K562 (cell line): Measurements from ENCODE around the gene DSE. TPM values are rescaled to one million over a fixed set of nuclear protein-coding genes. Genes with fewer than 3 reads are reported as not detected.

Experiments
- polyA plus RNA-seq, 8 experiments: library from polyadenylated mRNA; depleted of rRNA in 4 of 8; stranded (reverse) in 5 of 8; unstranded in 3 of 8; fragments of >200 nt; fragmentation: Nextera tagmentation in 2 of 8; fragmentation: Illumina TruSeq in 1 of 8; extraction: Ambion mirVana in 2 of 8; extraction: Trizol in 1 of 8; gene quantifications; 2 replicates each; pipeline versions ENCODE4 v1.2.1 to v1.2.3, GENCODE V29; 2011 to 2014; ENCODE audit warnings: inconsistent platforms in 1 of 8, missing spikeins in 1 of 8
- total RNA-seq, 7 experiments: library from RNA; depleted of rRNA in 6 of 7; stranded (reverse); fragments of >200 nt in 6 of 7; fragmentation: Illumina TruSeq in 2 of 7; extraction: Trizol in 2 of 7; gene quantifications; 2 replicates each; pipeline versions ENCODE4 v1.2.1 to v1.2.3, GENCODE V29; 2011 to 2021; ENCODE audit warnings: low replicate concordance in 1 of 7
- TF ChIP-seq, protein P1 (sequence below), 2 experiments: fragments of 450-650 bp in 1 of 2; sonication (generic) in 1 of 2; formaldehyde crosslinking in 1 of 2; IDR thresholded peaks; 2 replicates each; pipeline versions ENCODE4 v1.7.1 to v1.9.0; 2016 to 2022; ENCODE audit warnings: inconsistent platforms in 1 of 2, mild to moderate bottlenecking in 1 of 2, missing genetic modification reagents in 1 of 2
- TF ChIP-seq, protein P2 (sequence below), 3 experiments: IDR thresholded peaks in 2 of 3; conservative IDR thresholded peaks in 1 of 3; 2 replicates each; pipeline ENCODE4 v1.5.1; 2011 to 2012; ENCODE audit warnings: low read length in 3 of 3, mild to moderate bottlenecking in 3 of 3, control low read depth in 2 of 3, improper control_type of control experiment in 1 of 3, inconsistent platforms in 1 of 3, low read depth in 1 of 3, mixed read lengths in 1 of 3, moderate library complexity in 1 of 3; ENCODE audit not compliant: insufficient read depth in 2 of 3

Gene DSE
- total and polyA plus RNA-seq, 9 of the 15 experiments (the other 6 are each of a cell fraction or from before 2014, with no cell fraction given), result 0.49 to 1.7 (median 0.79) TPM

DNA sequence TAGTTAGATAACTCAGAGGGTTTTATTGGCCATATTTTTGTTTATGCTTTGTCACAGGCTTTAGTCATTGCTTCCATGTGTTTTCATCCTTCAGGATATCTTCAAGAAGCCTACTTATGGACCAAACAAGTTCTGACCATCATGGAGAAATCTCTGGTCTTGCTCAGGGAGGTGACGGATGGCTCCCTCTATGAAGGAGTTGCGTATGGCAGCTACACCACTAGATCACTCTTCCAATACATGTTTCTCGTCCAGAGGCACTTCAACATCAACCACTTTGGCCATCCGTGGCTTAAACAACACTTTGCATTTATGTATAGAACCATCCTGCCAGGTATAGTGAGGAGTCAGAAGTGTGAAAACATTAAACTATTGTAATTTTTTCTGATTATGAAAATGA lies 60.1 kb downstream of the DSE start (continued):
- TF ChIP-seq, protein P1, sequence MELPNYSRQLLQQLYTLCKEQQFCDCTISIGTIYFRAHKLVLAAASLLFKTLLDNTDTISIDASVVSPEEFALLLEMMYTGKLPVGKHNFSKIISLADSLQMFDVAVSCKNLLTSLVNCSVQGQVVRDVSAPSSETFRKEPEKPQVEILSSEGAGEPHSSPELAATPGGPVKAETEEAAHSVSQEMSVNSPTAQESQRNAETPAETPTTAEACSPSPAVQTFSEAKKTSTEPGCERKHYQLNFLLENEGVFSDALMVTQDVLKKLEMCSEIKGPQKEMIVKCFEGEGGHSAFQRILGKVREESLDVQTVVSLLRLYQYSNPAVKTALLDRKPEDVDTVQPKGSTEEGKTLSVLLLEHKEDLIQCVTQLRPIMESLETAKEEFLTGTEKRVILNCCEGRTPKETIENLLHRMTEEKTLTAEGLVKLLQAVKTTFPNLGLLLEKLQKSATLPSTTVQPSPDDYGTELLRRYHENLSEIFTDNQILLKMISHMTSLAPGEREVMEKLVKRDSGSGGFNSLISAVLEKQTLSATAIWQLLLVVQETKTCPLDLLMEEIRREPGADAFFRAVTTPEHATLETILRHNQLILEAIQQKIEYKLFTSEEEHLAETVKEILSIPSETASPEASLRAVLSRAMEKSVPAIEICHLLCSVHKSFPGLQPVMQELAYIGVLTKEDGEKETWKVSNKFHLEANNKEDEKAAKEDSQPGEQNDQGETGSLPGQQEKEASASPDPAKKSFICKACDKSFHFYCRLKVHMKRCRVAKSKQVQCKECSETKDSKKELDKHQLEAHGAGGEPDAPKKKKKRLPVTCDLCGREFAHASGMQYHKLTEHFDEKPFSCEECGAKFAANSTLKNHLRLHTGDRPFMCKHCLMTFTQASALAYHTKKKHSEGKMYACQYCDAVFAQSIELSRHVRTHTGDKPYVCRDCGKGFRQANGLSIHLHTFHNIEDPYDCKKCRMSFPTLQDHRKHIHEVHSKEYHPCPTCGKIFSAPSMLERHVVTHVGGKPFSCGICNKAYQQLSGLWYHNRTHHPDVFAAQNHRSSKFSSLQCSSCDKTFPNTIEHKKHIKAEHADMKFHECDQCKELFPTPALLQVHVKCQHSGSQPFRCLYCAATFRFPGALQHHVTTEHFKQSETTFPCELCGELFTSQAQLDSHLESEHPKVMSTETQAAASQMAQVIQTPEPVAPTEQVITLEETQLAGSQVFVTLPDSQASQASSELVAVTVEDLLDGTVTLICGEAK (IDR thresholded peaks at IDR 0.05), result no peak
- TF ChIP-seq, protein P1 (CRISPR knock-in tag; IDR thresholded peaks at IDR 0.05), result no peak
- TF ChIP-seq, protein P2, sequence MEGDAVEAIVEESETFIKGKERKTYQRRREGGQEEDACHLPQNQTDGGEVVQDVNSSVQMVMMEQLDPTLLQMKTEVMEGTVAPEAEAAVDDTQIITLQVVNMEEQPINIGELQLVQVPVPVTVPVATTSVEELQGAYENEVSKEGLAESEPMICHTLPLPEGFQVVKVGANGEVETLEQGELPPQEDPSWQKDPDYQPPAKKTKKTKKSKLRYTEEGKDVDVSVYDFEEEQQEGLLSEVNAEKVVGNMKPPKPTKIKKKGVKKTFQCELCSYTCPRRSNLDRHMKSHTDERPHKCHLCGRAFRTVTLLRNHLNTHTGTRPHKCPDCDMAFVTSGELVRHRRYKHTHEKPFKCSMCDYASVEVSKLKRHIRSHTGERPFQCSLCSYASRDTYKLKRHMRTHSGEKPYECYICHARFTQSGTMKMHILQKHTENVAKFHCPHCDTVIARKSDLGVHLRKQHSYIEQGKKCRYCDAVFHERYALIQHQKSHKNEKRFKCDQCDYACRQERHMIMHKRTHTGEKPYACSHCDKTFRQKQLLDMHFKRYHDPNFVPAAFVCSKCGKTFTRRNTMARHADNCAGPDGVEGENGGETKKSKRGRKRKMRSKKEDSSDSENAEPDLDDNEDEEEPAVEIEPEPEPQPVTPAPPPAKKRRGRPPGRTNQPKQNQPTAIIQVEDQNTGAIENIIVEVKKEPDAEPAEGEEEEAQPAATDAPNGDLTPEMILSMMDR (IDR thresholded peaks at IDR 0.05 in 2 of 3, conservative IDR thresholded peaks at IDR 0.05 in 1 of 3; ENCODE audit: insufficient read depth in 2 of 3, low read depth in 1 of 3, low read length in 3 of 3), result peak; percentile 7 to 19 (median 8); a peak in 2 of 6 replicates
- TF ChIP-seq, all 486 proteins: peak for 3
